Prostate gland (tissue), 2 donors: ENCODE measurements around the gene BCL2A1. TPM values are rescaled to one million over a fixed set of nuclear protein-coding genes. Genes with fewer than 3 reads are reported as not detected.

ENCODE experiments used
- DNase-seq: peaks from one replicate; pipeline ENCODE4 v3.0.0-alpha.2; 2019; ENCODE audit warnings: low spot score
- H3K27ac ChIP-seq, 2 donors: fragments of 200-600 bp; sonication (generic); 2 replicates each; pipeline ENCODE4 v1.5.1; 2017 to 2019
- H3K27me3 ChIP-seq: fragments of 200-600 bp; sonication (generic); replicated peaks from 2 replicates; pipeline ENCODE4 v1.5.1; 2019; ENCODE audit not compliant: insufficient read depth
- H3K36me3 ChIP-seq, 2 donors: fragments of 200-600 bp; sonication (generic); 1 replicate in 1 of 2; 2 replicates in 1 of 2; pipeline versions ENCODE4 v1.5.1 to v1.8.1; 2017 to 2019
- H3K4me1 ChIP-seq: fragments of 200-600 bp; sonication (generic); replicated peaks from 2 replicates; pipeline ENCODE4 v1.5.1; 2019
- H3K4me3 ChIP-seq, 2 donors: fragments of 200-600 bp; sonication (generic); 2 replicates each; pipeline ENCODE4 v1.5.1; 2017 to 2019
- H3K9me3 ChIP-seq: fragments of 200-600 bp; sonication (generic); 2 replicates; pipeline ENCODE4 v1.5.1; 2017
- POLR2A ChIP-seq: fragments of 450-650 bp; IDR thresholded peaks from one replicate; pipeline ENCODE4 v1.6.1; 2016; ENCODE audit warnings: antibody characterized with exemption, mild to moderate bottlenecking
- POLR2AphosphoS5 ChIP-seq: sonication (generic); formaldehyde crosslinking; IDR thresholded peaks from one replicate; pipeline ENCODE4 v1.6.1; 2017; ENCODE audit warnings: antibody characterized with exemption
- WGBS: methylation state at CpG from one replicate; pipeline ENCODE4 v1.1.5; 2018; 5-methylcytosine and 5-hydroxymethylcytosine counted together
- intact Hi-C: fragments of 100-400 bp; cut with DNase I; formaldehyde crosslinking; loops from one replicate; pipeline ENCODE4 v1.14.2; 2022
- total RNA-seq, 2 donors: library from RNA; depleted of rRNA; stranded (reverse); fragments of >200 nt; gene quantifications; one replicate each; pipeline ENCODE4 v1.1.0, GENCODE V29; 2016
- TF ChIP-seq, protein P1 (sequence below), 4 experiments: fragments of 200-600 bp in 2 of 4; fragments of 450-650 bp in 2 of 4; sonication (generic) in 2 of 4; IDR thresholded peaks; 1 replicate in 3 of 4; 2 replicates in 1 of 4; pipeline ENCODE4 v1.5.1; 2016 to 2019; ENCODE audit warnings: antibody characterized with exemption in 4 of 4, mild to moderate bottlenecking in 2 of 4, moderate library complexity in 2 of 4

The BCL2A1 gene
- total RNA-seq, 2 donors from 2014 or later, result 0.57 to 2.7 TPM

DNA sequence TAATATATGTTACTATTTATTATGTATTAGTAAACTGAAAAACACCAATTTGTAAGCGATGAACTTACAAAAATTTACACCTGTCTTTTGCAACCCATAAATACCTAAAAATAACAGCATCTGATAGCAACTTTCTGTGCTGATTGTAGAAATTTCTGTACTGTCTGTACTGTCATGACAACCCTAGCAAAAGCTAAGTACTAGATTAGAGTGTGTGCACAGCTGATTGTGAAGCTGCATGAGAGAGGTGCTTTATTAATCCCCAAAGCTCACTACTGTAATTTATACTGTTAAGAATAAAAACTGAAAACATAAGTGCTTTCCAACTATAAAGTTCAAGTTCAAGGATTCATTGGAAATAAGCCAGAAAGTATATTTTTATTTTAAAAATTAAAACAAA, 815 bp downstream of the BCL2A1 start:
- no peak for DNase-seq
- Histone ChIP-seq H3K4me3 (no peak overlapping the region), H3K27me3 (no peaks in the 10 kb centered on the region), H3K36me3 (no peaks in the 10 kb centered on the region), H3K27ac (no peak overlapping the region), H3K9me3 (no peaks in the 10 kb centered on the region), H3K4me1 (no peaks in the 10 kb centered on the region)
- no peak for TF ChIP-seq POLR2A
- TF ChIP-seq, protein P1, sequence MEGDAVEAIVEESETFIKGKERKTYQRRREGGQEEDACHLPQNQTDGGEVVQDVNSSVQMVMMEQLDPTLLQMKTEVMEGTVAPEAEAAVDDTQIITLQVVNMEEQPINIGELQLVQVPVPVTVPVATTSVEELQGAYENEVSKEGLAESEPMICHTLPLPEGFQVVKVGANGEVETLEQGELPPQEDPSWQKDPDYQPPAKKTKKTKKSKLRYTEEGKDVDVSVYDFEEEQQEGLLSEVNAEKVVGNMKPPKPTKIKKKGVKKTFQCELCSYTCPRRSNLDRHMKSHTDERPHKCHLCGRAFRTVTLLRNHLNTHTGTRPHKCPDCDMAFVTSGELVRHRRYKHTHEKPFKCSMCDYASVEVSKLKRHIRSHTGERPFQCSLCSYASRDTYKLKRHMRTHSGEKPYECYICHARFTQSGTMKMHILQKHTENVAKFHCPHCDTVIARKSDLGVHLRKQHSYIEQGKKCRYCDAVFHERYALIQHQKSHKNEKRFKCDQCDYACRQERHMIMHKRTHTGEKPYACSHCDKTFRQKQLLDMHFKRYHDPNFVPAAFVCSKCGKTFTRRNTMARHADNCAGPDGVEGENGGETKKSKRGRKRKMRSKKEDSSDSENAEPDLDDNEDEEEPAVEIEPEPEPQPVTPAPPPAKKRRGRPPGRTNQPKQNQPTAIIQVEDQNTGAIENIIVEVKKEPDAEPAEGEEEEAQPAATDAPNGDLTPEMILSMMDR (IDR thresholded peaks at IDR 0.05), result no peak
- TF ChIP-seq POLR2AphosphoS5, result no peak
- intact Hi-C loops, result no loop called here
- 94% methylated on average over 1 of the region's 1 CpG for WGBS

DNA sequence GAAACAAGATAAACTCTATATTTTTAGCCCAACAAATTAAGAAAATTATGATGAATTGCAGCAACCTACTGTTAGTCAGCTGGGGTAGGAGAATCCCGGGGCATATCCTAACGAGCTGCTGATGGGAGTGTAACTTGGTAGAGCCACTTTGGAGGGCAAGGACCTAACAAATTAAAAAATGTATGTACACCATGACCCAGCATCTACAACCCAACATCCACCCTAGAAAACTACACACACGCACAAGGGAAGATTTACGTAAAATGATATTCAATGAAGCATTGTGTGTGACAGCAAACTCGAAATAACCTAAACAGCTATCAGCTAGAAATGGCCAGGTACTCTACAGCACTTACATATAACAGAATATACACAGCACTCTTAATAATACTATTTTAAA, 1.9 kb downstream of the BCL2A1 start:
- no peak overlapping the region for H3K27ac ChIP-seq
- no peak overlapping the region for H3K4me3 ChIP-seq
- H3K9me3 ChIP-seq, result no peaks in the 10 kb centered on the region
- intact Hi-C loops, result no loop called here
- no peaks in the 10 kb centered on the region for H3K27me3 ChIP-seq
- WGBS, result 93% methylated on average over 5 of the region's 5 CpGs
- DNase-seq, result no peak
- no peaks in the 10 kb centered on the region for H3K36me3 ChIP-seq
- TF ChIP-seq POLR2A, result no peak
- no peak for TF ChIP-seq POLR2AphosphoS5
- TF ChIP-seq, protein P1 (IDR thresholded peaks at IDR 0.05), result no peak
- no peaks in the 10 kb centered on the region for H3K4me1 ChIP-seq

DNA sequence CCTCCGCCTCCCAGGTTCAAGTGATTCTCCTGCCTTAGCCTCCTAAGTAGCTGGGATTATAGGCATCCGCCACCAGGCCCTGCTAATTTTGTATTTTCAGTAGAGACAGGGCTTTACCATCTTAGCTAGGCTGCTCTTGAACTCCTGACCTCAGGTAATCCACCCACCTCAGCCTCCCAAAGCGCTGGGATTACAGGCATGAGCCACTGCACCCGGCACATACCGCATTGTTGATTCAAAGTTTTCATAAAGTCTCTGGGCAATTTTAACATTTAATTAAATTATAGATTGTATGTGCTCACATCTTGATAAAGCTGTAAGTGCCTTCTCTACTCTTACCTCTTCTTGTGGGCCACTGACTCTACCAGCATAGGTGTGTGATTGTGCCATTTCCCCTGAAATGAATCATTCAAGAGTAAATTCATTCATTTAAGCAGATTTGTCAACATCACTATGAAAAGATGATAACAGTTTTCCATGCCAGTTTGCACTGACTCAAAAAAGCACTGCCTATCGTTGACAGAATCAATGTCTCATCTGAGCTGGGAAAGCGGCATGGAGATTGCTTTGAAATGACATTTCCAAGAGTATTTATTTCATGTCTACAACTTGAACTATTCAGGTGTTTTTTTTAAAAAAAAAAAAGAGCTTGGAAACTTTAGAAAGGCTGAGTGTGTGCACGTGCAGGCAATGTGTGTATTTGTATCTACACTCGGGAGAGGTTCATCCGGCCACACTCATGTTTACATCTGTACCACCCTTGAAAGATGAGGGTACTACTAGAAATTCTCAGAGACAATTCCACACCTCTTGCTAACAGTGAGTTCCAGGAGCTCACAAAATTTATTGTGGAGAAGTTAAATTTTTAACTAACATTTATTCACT, 3.5 kb downstream of the BCL2A1 start:
- no peaks in the 10 kb centered on the region for H3K36me3 ChIP-seq
- TF ChIP-seq, protein P1 (IDR thresholded peaks at IDR 0.05), result no peak
- TF ChIP-seq POLR2AphosphoS5 (no peak), POLR2A (no peak)
- H3K9me3 ChIP-seq, result no peaks in the 10 kb centered on the region
- 90% methylated on average over 10 of the region's 10 CpGs for WGBS
- H3K4me3 ChIP-seq, result no peak overlapping the region
- DNase-seq, result no peak
- H3K27ac ChIP-seq, result no peak overlapping the region
- no peaks in the 10 kb centered on the region for H3K4me1 ChIP-seq
- no peaks in the 10 kb centered on the region for H3K27me3 ChIP-seq
- intact Hi-C loops, result no loop called here

DNA sequence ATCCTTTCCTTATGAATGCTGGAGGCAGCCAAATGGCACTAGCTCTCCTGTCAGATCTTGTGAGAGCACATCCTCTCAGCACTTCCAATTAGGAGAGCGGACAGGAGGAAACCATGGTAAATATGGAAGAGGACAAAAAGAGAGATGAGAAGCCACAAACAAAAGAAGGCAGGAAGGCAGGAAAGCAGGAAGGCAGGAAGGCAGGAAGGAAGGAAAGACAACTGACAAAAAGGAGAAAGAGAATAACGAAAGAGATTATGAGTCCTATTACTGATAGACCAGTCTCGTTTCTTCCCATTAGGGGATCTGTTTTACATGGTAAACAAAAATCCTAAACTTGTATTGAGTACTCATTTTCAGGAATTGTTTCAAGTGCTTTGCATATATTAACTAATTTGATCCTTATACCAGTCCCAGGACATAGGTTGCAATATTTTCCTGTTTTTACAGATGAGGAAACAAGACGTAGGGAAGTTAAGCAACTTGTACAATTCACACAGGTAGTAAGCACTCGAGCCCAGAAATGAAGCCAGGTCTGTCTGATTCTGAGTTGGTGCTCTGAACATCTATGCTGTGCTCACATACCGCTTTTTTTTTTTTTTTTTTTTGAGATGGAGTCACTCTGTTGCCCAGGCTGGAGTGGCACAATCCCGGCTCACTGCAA, 4.2 kb downstream of the BCL2A1 start:
- Histone ChIP-seq H3K9me3 (no peaks in the 10 kb centered on the region), H3K36me3 (no peaks in the 10 kb centered on the region), H3K27ac (no peak overlapping the region), H3K4me1 (no peaks in the 10 kb centered on the region), H3K4me3 (no peak overlapping the region), H3K27me3 (no peaks in the 10 kb centered on the region)
- TF ChIP-seq, protein P1 (IDR thresholded peaks at IDR 0.05), result no peak
- TF ChIP-seq POLR2A, result no peak
- no peak for TF ChIP-seq POLR2AphosphoS5
- DNase-seq, result no peak
- 82% methylated on average over 7 of the region's 7 CpGs for whole genome bisulfite sequencing
- intact Hi-C loops, result no loop called here
